Left ventricle myocardium superior (tissue), 1 donor: ENCODE results near the gene CHRDL2. TPM values are rescaled to one million over a fixed set of nuclear protein-coding genes. Genes with fewer than 3 reads are reported as not detected.

Experiments used
- ATAC-seq: fragments of 200-7000 bp; cut with Tn5 transposase; one replicate; pipeline ENCODE4 v1.9.1; 2020; ENCODE audit warnings: mild to moderate bottlenecking, moderate library complexity
- DNase-seq: peaks from one replicate; pipeline ENCODE4 v3.0.0-alpha.2; 2020
- intact Hi-C: fragments of 100-400 bp; cut with micrococcal nuclease; formaldehyde crosslinking; loops from one replicate; pipeline ENCODE4 v1.11.0; 2022
- total RNA-seq: library from RNA; stranded (reverse); fragmentation: NEBNext Ultra II Directional; extraction: Animal tissue kit (Norgen Biotek cat#: 25700); gene quantifications from one replicate; pipeline ENCODE4 v1.2.1, GENCODE V29; 2021
- donor health status: DM: no; HTN: yes; CAD: no; lungs with severe emphysema.

The CHRDL2 gene
- total RNA-seq, 1 donor from 2014 or later: 3.9 TPM

- intact Hi-C loops: loop anchor here (10.0 kb wide), 1 partner anchor 86 kb away; no protein-coding TSS in a partner anchor
- ATAC-seq (peak; percentile 90), DNase-seq (peak; percentile 88)
Measured at GRCh38 chr11:74720596-74721478, 10.4 kb downstream of the CHRDL2 start.

- ATAC-seq: no peak
- no peak for DNase-seq
- intact Hi-C loops: no loop called here
Measured at GRCh38 chr11:74719011-74719410, 12.2 kb downstream of the CHRDL2 start.

- ATAC-seq (peak; percentile 9), DNase-seq (no peak)
- intact Hi-C loops: no loop called here
Measured at GRCh38 chr11:74717221-74717969, 13.8 kb downstream of the CHRDL2 start.

GRCh38 chr11:74714904-74715303 lies 16.3 kb downstream of the CHRDL2 start:
- DNase-seq (no peak), ATAC-seq (no peak)

GRCh38 chr11:74713686-74714085 lies 17.5 kb downstream of the CHRDL2 start:
- intact Hi-C loops: no loop called here
- DNase-seq: no peak
- no peak for ATAC-seq

More at GRCh38 chr11:74714904-74715303, 16.3 kb downstream of the CHRDL2 start:
- intact Hi-C loops: no loop called here

GRCh38 chr11:74710281-74710938 lies 20.8 kb downstream of the CHRDL2 start:
- ATAC-seq (peak; percentile 81), DNase-seq (peak; percentile 54)
- intact Hi-C loops: no loop called here

GRCh38 chr11:74709175-74709574 lies 22.1 kb downstream of the CHRDL2 start:
- DNase-seq (no peak), ATAC-seq (no peak)
- intact Hi-C loops: no loop called here

GRCh38 chr11:74707602-74708510 lies 23.4 kb downstream of the CHRDL2 start:
- intact Hi-C loops: no loop called here
- ATAC-seq: no peak
- no peak for DNase-seq

GRCh38 chr11:74707182-74707581 lies 24.0 kb downstream of the CHRDL2 start:
- intact Hi-C loops: no loop called here
- DNase-seq: no peak
- no peak for ATAC-seq

- intact Hi-C loops: no loop called here
- DNase-seq (no peak), ATAC-seq (no peak)
Measured at GRCh38 chr11:74703211-74703610, 28.0 kb downstream of the CHRDL2 start.

GRCh38 chr11:74702383-74703007 lies 28.7 kb downstream of the CHRDL2 start:
- ATAC-seq (peak; percentile 69), DNase-seq (peak; percentile 76)
- intact Hi-C loops: no loop called here

- DNase-seq (no peak), ATAC-seq (no peak)
- intact Hi-C loops: no loop called here
Measured at GRCh38 chr11:74701351-74701750, 29.9 kb downstream of the CHRDL2 start.

GRCh38 chr11:74699615-74700396 lies 31.4 kb downstream of the CHRDL2 start:
- no peak for DNase-seq
- no peak for ATAC-seq
- intact Hi-C loops: no loop called here

- intact Hi-C loops: no loop called here
- DNase-seq (no peak), ATAC-seq (no peak)
Measured at GRCh38 chr11:74697722-74698121, 33.5 kb downstream of the CHRDL2 start.

- intact Hi-C loops: no loop called here
- peak; percentile 87 for DNase-seq
- ATAC-seq: peak; percentile 94
Measured at GRCh38 chr11:74696939-74697675, 34.1 kb downstream of the CHRDL2 start.

- peak; percentile 35 for ATAC-seq
- DNase-seq: no peak
- intact Hi-C loops: no loop called here
Measured at GRCh38 chr11:74696500-74696899, 34.7 kb downstream of the CHRDL2 start.

GRCh38 chr11:74695705-74696280 lies 35.4 kb downstream of the CHRDL2 start:
- intact Hi-C loops: no loop called here
- ATAC-seq (no peak), DNase-seq (no peak)
